8988T (cell line): Measurements from ENCODE around the gene TXK.

Source experiments
- DNase-seq: peaks from one replicate; pipeline ENCODE4 v3.0.0; 2011

TXK gene

GRCh38 chr4:48046059-48046458 lies 88.0 kb downstream of the TXK start:
- no peak for DNase-seq

- DNase-seq, result no peak
These were observed 89.8 kb downstream of the TXK start for GRCh38 chr4:48044298-48044697.

GRCh38 chr4:48043504-48043903 lies 90.5 kb downstream of the TXK start:
- no peak for DNase-seq

- no peak for DNase-seq
These were observed 91.0 kb downstream of the TXK start for GRCh38 chr4:48042979-48043461.

- DNase-seq, result no peak
These were observed 92.4 kb downstream of the TXK start for GRCh38 chr4:48041535-48042137.

GRCh38 chr4:48039561-48039960 lies 94.5 kb downstream of the TXK start:
- no peak for DNase-seq

- no peak for DNase-seq
These were observed 95.4 kb downstream of the TXK start for GRCh38 chr4:48038666-48039065.

- no peak for DNase-seq
These were observed 97.0 kb downstream of the TXK start for GRCh38 chr4:48037117-48037462.

GRCh38 chr4:48035952-48036351 lies 98.1 kb downstream of the TXK start:
- no peak for DNase-seq

- no peak for DNase-seq
These were observed 100.1 kb downstream of the TXK start for GRCh38 chr4:48033825-48034413.

- no peak for DNase-seq
These were observed 100.6 kb downstream of the TXK start for GRCh38 chr4:48033412-48033811.

GRCh38 chr4:48032721-48033120 lies 101.3 kb downstream of the TXK start:
- DNase-seq, result no peak

GRCh38 chr4:48031802-48032525 lies 102.1 kb downstream of the TXK start:
- DNase-seq, result no peak

GRCh38 chr4:48030470-48030869 lies 103.6 kb downstream of the TXK start:
- DNase-seq, result no peak

- no peak for DNase-seq
These were observed 105.4 kb downstream of the TXK start for GRCh38 chr4:48028696-48029095.

- DNase-seq, result no peak
These were observed 106.4 kb downstream of the TXK start for GRCh38 chr4:48027653-48028052.

- no peak for DNase-seq
These were observed 109.0 kb downstream of the TXK start for GRCh38 chr4:48025005-48025404.

GRCh38 chr4:48024522-48024921 lies 109.5 kb downstream of the TXK start:
- DNase-seq, result no peak

GRCh38 chr4:48022192-48022799 lies 111.8 kb downstream of the TXK start:
- DNase-seq, result no peak

GRCh38 chr4:48021100-48021499 lies 113.0 kb downstream of the TXK start:
- DNase-seq, result no peak

GRCh38 chr4:48018112-48018511 lies 115.9 kb downstream of the TXK start:
- DNase-seq, result no peak

GRCh38 chr4:48017108-48017571 lies 116.9 kb downstream of the TXK start:
- DNase-seq, result peak; percentile 53
